ENCODE data around the gene AP1G1.
A peak's percentile ranks its signal among the peaks of the same experiment; 100 is the strongest.
"Not testable (repeated sequence)": the region's sequence is repeated elsewhere in the genome, so short reads cannot be mapped to it uniquely, and the experiment has no call there.

The AP1G1 gene

GRCh38 chr16:71790329-71790728 is 18.3 kb downstream of the AP1G1 start:
- not testable (repeated sequence) for H3K4me1 ChIP-seq (ENCODE audit: control insufficient read depth, low read depth, low read length); H3K4me2 ChIP-seq (ENCODE audit: low read length); H4K5ac ChIP-seq (ENCODE audit: low read length); H2BK15ac ChIP-seq (replicated peaks; ENCODE audit: low read depth); H2BK5ac ChIP-seq (ENCODE audit: low read length); H3K56ac ChIP-seq (ENCODE audit: low read length); H3K27ac ChIP-seq (ENCODE audit: low read depth, low read length); H3K23ac ChIP-seq (ENCODE audit: low read length); H4K8ac ChIP-seq (ENCODE audit: low read depth, low read length); H3K18ac ChIP-seq (ENCODE audit: low read length); H3K4me3 ChIP-seq (ENCODE audit: low read length); H3K9ac ChIP-seq (ENCODE audit: low read length); H3K36me3 ChIP-seq (ENCODE audit: control insufficient read depth, insufficient read depth, low read length); H2AK5ac ChIP-seq (ENCODE audit: low read length); DNase-seq; H3K27me3 ChIP-seq (ENCODE audit: insufficient read depth, low read length, poor library complexity); H3K4ac ChIP-seq (ENCODE audit: low read depth, low read length); H2BK120ac ChIP-seq (ENCODE audit: low read depth, low read length)
- no CpG with 5 or more reads among the region's 3 CpGs for WGBS (ENCODE audit: extremely low coverage, insufficient coverage, low lambda C conversion rate)
- Histone ChIP-seq H3K79me2 (ENCODE audit: control insufficient read depth, insufficient read depth, low read length) (peaks cover 25% of the 10 kb centered on the region), H3K79me1 (ENCODE audit: low read length) (peaks cover 11% of the 10 kb centered on the region)

- Histone ChIP-seq H2BK120ac (ENCODE audit: low read depth, low read length) (no peak overlapping the region), H3K4me1 (ENCODE audit: control insufficient read depth, low read depth, low read length) (no peaks in the 10 kb centered on the region), H3K4ac (ENCODE audit: low read depth, low read length) (no peak overlapping the region), H4K8ac (ENCODE audit: low read depth, low read length) (no peak overlapping the region), H2BK5ac (ENCODE audit: low read length) (no peak overlapping the region), H3K18ac (ENCODE audit: low read length) (no peak overlapping the region), H2BK15ac (replicated peaks; ENCODE audit: low read depth) (no peak overlapping the region), H3K23ac (ENCODE audit: low read length) (no peak overlapping the region), H3K27ac (ENCODE audit: low read depth, low read length) (no peak overlapping the region), H3K79me1 (ENCODE audit: low read length) (peaks cover 11% of the 10 kb centered on the region), H3K27me3 (ENCODE audit: insufficient read depth, low read length, poor library complexity) (no peaks in the 10 kb centered on the region), H3K56ac (ENCODE audit: low read length) (no peak overlapping the region), H2AK5ac (ENCODE audit: low read length) (no peak overlapping the region), H3K36me3 (ENCODE audit: control insufficient read depth, insufficient read depth, low read length) (peaks cover 3% of the 10 kb centered on the region), H3K4me3 (ENCODE audit: low read length) (no peak overlapping the region), H3K79me2 (ENCODE audit: control insufficient read depth, insufficient read depth, low read length) (peaks cover 23% of the 10 kb centered on the region), H3K9ac (ENCODE audit: low read length) (no peak overlapping the region), H4K5ac (ENCODE audit: low read length) (no peak overlapping the region), H3K4me2 (ENCODE audit: low read length) (no peak overlapping the region)
- DNase-seq, result no peak
- no CpG with 5 or more reads among the region's 8 CpGs for WGBS (ENCODE audit: extremely low coverage, insufficient coverage, low lambda C conversion rate)
These were observed 19.5 kb downstream of the AP1G1 start for GRCh38 chr16:71789136-71789535.

- Histone ChIP-seq H4K5ac (ENCODE audit: low read length) (no peak overlapping the region), H3K23ac (ENCODE audit: low read length) (no peak overlapping the region), H3K4me1 (ENCODE audit: control insufficient read depth, low read depth, low read length) (no peaks in the 10 kb centered on the region), H3K27me3 (ENCODE audit: insufficient read depth, low read length, poor library complexity) (no peaks in the 10 kb centered on the region), H3K79me2 (ENCODE audit: control insufficient read depth, insufficient read depth, low read length) (peaks cover 21% of the 10 kb centered on the region), H3K27ac (ENCODE audit: low read depth, low read length) (no peak overlapping the region), H2BK120ac (ENCODE audit: low read depth, low read length) (no peak overlapping the region), H3K4me3 (ENCODE audit: low read length) (no peak overlapping the region), H2BK15ac (replicated peaks; ENCODE audit: low read depth) (no peak overlapping the region), H2BK5ac (ENCODE audit: low read length) (no peak overlapping the region), H3K18ac (ENCODE audit: low read length) (no peak overlapping the region), H2AK5ac (ENCODE audit: low read length) (no peak overlapping the region), H3K79me1 (ENCODE audit: low read length) (peaks cover 11% of the 10 kb centered on the region), H3K4me2 (ENCODE audit: low read length) (no peak overlapping the region), H3K56ac (ENCODE audit: low read length) (no peak overlapping the region), H3K9ac (ENCODE audit: low read length) (no peak overlapping the region), H3K4ac (ENCODE audit: low read depth, low read length) (no peak overlapping the region), H3K36me3 (ENCODE audit: control insufficient read depth, insufficient read depth, low read length) (peaks cover 3% of the 10 kb centered on the region), H4K8ac (ENCODE audit: low read depth, low read length) (no peak overlapping the region)
- WGBS (ENCODE audit: extremely low coverage, insufficient coverage, low lambda C conversion rate), result no CpG with 5 or more reads among the region's 2 CpGs
- no peak for DNase-seq
These were observed 20.1 kb downstream of the AP1G1 start for GRCh38 chr16:71788578-71788977.

GRCh38 chr16:71785143-71785542 is 23.5 kb downstream of the AP1G1 start:
- H4K5ac ChIP-seq (ENCODE audit: low read length); H3K4me1 ChIP-seq (ENCODE audit: control insufficient read depth, low read depth, low read length); H3K23ac ChIP-seq (ENCODE audit: low read length); H3K18ac ChIP-seq (ENCODE audit: low read length); H3K4ac ChIP-seq (ENCODE audit: low read depth, low read length); H4K8ac ChIP-seq (ENCODE audit: low read depth, low read length); H3K36me3 ChIP-seq (ENCODE audit: control insufficient read depth, insufficient read depth, low read length); H3K27me3 ChIP-seq (ENCODE audit: insufficient read depth, low read length, poor library complexity); H3K79me2 ChIP-seq (ENCODE audit: control insufficient read depth, insufficient read depth, low read length); H3K56ac ChIP-seq (ENCODE audit: low read length); H2BK5ac ChIP-seq (ENCODE audit: low read length); H3K4me2 ChIP-seq (ENCODE audit: low read length); H2BK120ac ChIP-seq (ENCODE audit: low read depth, low read length); H3K79me1 ChIP-seq (ENCODE audit: low read length); H3K4me3 ChIP-seq (ENCODE audit: low read length); H3K27ac ChIP-seq (ENCODE audit: low read depth, low read length); H2AK5ac ChIP-seq (ENCODE audit: low read length); H2BK15ac ChIP-seq (replicated peaks; ENCODE audit: low read depth); DNase-seq; H3K9ac ChIP-seq (ENCODE audit: low read length): not testable (repeated sequence)
- WGBS (ENCODE audit: extremely low coverage, insufficient coverage, low lambda C conversion rate), result no CpG with 5 or more reads among the region's 3 CpGs

- Histone ChIP-seq H3K27me3 (ENCODE audit: insufficient read depth, low read length, poor library complexity) (no peaks in the 10 kb centered on the region), H3K27ac (ENCODE audit: low read depth, low read length) (no peak overlapping the region), H3K56ac (ENCODE audit: low read length) (no peak overlapping the region), H3K4me3 (ENCODE audit: low read length) (no peak overlapping the region), H3K18ac (ENCODE audit: low read length) (no peak overlapping the region), H2BK5ac (ENCODE audit: low read length) (no peak overlapping the region), H2AK5ac (ENCODE audit: low read length) (no peak overlapping the region), H2BK120ac (ENCODE audit: low read depth, low read length) (no peak overlapping the region), H3K79me1 (ENCODE audit: low read length) (peaks cover 8% of the 10 kb centered on the region), H4K5ac (ENCODE audit: low read length) (no peak overlapping the region), H3K4me2 (ENCODE audit: low read length) (no peak overlapping the region), H2BK15ac (replicated peaks; ENCODE audit: low read depth) (no peak overlapping the region), H3K23ac (ENCODE audit: low read length) (no peak overlapping the region), H3K36me3 (ENCODE audit: control insufficient read depth, insufficient read depth, low read length) (peaks cover 2% of the 10 kb centered on the region), H4K8ac (ENCODE audit: low read depth, low read length) (no peak overlapping the region), H3K4me1 (ENCODE audit: control insufficient read depth, low read depth, low read length) (no peaks in the 10 kb centered on the region), H3K79me2 (ENCODE audit: control insufficient read depth, insufficient read depth, low read length) (peaks cover 5% of the 10 kb centered on the region), H3K4ac (ENCODE audit: low read depth, low read length) (no peak overlapping the region), H3K9ac (ENCODE audit: low read length) (no peak overlapping the region)
- no CpG with 5 or more reads among the region's 2 CpGs for WGBS (ENCODE audit: extremely low coverage, insufficient coverage, low lambda C conversion rate)
- DNase-seq, result no peak
These were observed 24.5 kb downstream of the AP1G1 start for GRCh38 chr16:71784093-71784492.

GRCh38 chr16:71781741-71782140 is 26.9 kb downstream of the AP1G1 start:
- no peak overlapping the region for H2AK5ac ChIP-seq (ENCODE audit: low read length)
- H3K4me1 ChIP-seq (ENCODE audit: control insufficient read depth, low read depth, low read length), result no peaks in the 10 kb centered on the region
- no CpG with 5 or more reads among the region's 3 CpGs for WGBS (ENCODE audit: extremely low coverage, insufficient coverage, low lambda C conversion rate)
- no peak overlapping the region for H3K9ac ChIP-seq (ENCODE audit: low read length)
- H3K27ac ChIP-seq (ENCODE audit: low read depth, low read length), result no peak overlapping the region
- H2BK15ac ChIP-seq (replicated peaks; ENCODE audit: low read depth), result no peak overlapping the region
- peaks cover 4% of the 10 kb centered on the region for H3K79me2 ChIP-seq (ENCODE audit: control insufficient read depth, insufficient read depth, low read length)
- H3K56ac ChIP-seq (ENCODE audit: low read length), result no peak overlapping the region
- no peak overlapping the region for H3K23ac ChIP-seq (ENCODE audit: low read length)
- DNase-seq, result peak; percentile 22
- H3K36me3 ChIP-seq (ENCODE audit: control insufficient read depth, insufficient read depth, low read length), result no peaks in the 10 kb centered on the region
- H3K27me3 ChIP-seq (ENCODE audit: insufficient read depth, low read length, poor library complexity), result no peaks in the 10 kb centered on the region
- H3K18ac ChIP-seq (ENCODE audit: low read length), result no peak overlapping the region
- no peak overlapping the region for H2BK5ac ChIP-seq (ENCODE audit: low read length)
- peaks cover 6% of the 10 kb centered on the region for H3K79me1 ChIP-seq (ENCODE audit: low read length)
- H4K8ac ChIP-seq (ENCODE audit: low read depth, low read length), result no peak overlapping the region
- H2BK120ac ChIP-seq (ENCODE audit: low read depth, low read length), result no peak overlapping the region
- no peak overlapping the region for H3K4ac ChIP-seq (ENCODE audit: low read depth, low read length)
- H3K4me2 ChIP-seq (ENCODE audit: low read length), result no peak overlapping the region
- H4K5ac ChIP-seq (ENCODE audit: low read length), result no peak overlapping the region
- no peak overlapping the region for H3K4me3 ChIP-seq (ENCODE audit: low read length)
